Esophagus (tissue), 2 donors: ENCODE results near the gene PTPA. TPM values are rescaled to one million over a fixed set of nuclear protein-coding genes. Genes with fewer than 3 reads are reported as not detected.

Source experiments
- H3K27ac ChIP-seq, 2 donors: one replicate each; pipeline ENCODE4 v1.5.1; 2013; ENCODE audit warnings: low read depth in 2 of 2, mild to moderate bottlenecking in 2 of 2, inconsistent platforms in 1 of 2, low read length in 1 of 2, moderate library complexity in 1 of 2
- H3K27me3 ChIP-seq, 2 donors: one replicate each; pipeline ENCODE4 v1.6.1; 2013; ENCODE audit warnings: low read length in 2 of 2, control low read depth in 1 of 2, mild to moderate bottlenecking in 1 of 2; ENCODE audit not compliant: insufficient read depth in 2 of 2, control insufficient read depth in 1 of 2
- H3K36me3 ChIP-seq, 2 donors: one replicate each; pipeline ENCODE4 v1.6.1; 2013; ENCODE audit warnings: low read length in 1 of 2; ENCODE audit not compliant: control insufficient read depth in 2 of 2, insufficient read depth in 2 of 2
- H3K4me1 ChIP-seq, 2 donors: one replicate each; pipeline ENCODE4 v1.6.1; 2013; ENCODE audit warnings: low read length in 1 of 2; ENCODE audit not compliant: control insufficient read depth in 2 of 2, insufficient read depth in 2 of 2
- H3K4me3 ChIP-seq, 2 donors: one replicate each; pipeline ENCODE4 v1.5.1; 2013; ENCODE audit warnings: low read length in 2 of 2, mild to moderate bottlenecking in 2 of 2, low read depth in 1 of 2, moderate library complexity in 1 of 2
- H3K9me3 ChIP-seq, 2 donors: one replicate each; pipeline ENCODE4 v1.6.1; 2013; ENCODE audit warnings: mild to moderate bottlenecking in 2 of 2, low read depth in 1 of 2, low read length in 1 of 2, moderate library complexity in 1 of 2; ENCODE audit not compliant: control insufficient read depth in 2 of 2, insufficient read depth in 1 of 2
- WGBS, 2 donors: extraction: QIAGEN DNeasy Blood & Tissue Kit; methylation state at CpG; one replicate each; pipeline ENCODE4 v1.1.7; 2013; 5-methylcytosine and 5-hydroxymethylcytosine counted together
- polyA plus RNA-seq, 2 donors: library from polyadenylated mRNA; stranded (reverse); fragments of 200-250 nt; gene quantifications; one replicate each; pipeline ENCODE4 v1.2.3, GENCODE V29; 2013
- donor health status: healthy with polysubstance abuse.
- donor health status: Bipolar disorder and iron deficiency.

Gene PTPA
- polyA plus RNA-seq, 2 donors: 80.0 to 126 TPM

- peaks cover 13 to 24% of the 10 kb centered on the region in 2 donors for H3K4me1 ChIP-seq
- H3K27ac ChIP-seq: peak overlapping the region; percentile 99 to 100
- no peaks in the 10 kb centered on the region for H3K27me3 ChIP-seq
- WGBS, 2 donors: 2% methylated on average over 13 of the region's 13 CpGs
- H3K4me3 ChIP-seq: peak overlapping the region; percentile 40 to 44
- H3K36me3 ChIP-seq: peaks cover 2 to 34% of the 10 kb centered on the region in 2 donors
- H3K9me3 ChIP-seq: no peaks in the 10 kb centered on the region
Measured at GRCh38 chr9:129139233-129139992, 28.2 kb downstream of the PTPA start.

- peak overlapping the region; percentile 99 to 100 for H3K27ac ChIP-seq
- peaks cover 2 to 30% of the 10 kb centered on the region in 2 donors for H3K36me3 ChIP-seq
- no peaks in the 10 kb centered on the region for H3K27me3 ChIP-seq
- 0 to 1% methylated on average over 11 of the region's 11 CpGs for WGBS, 2 donors
- H3K4me1 ChIP-seq: peaks cover 13 to 24% of the 10 kb centered on the region in 2 donors
- peak overlapping the region; percentile 40 to 44 for H3K4me3 ChIP-seq
- H3K9me3 ChIP-seq: no peaks in the 10 kb centered on the region
Measured at GRCh38 chr9:129139993-129140396, 28.8 kb downstream of the PTPA start.

- peak overlapping the region; percentile 40 to 44 for H3K4me3 ChIP-seq
- WGBS, 2 donors: 7 to 13% methylated on average over 8 of the region's 8 CpGs
- no peaks in the 10 kb centered on the region for H3K9me3 ChIP-seq
- peak overlapping the region; percentile 99 to 100 for H3K27ac ChIP-seq
- peaks cover 2 to 32% of the 10 kb centered on the region in 2 donors for H3K36me3 ChIP-seq
- no peaks in the 10 kb centered on the region for H3K27me3 ChIP-seq
- H3K4me1 ChIP-seq: peaks cover 12 to 24% of the 10 kb centered on the region in 2 donors
Measured at GRCh38 chr9:129140397-129141065, 29.3 kb downstream of the PTPA start.

GRCh38 chr9:129141066-129142041 is 30.1 kb downstream of the PTPA start:
- peaks cover 2 to 30% of the 10 kb centered on the region in 2 donors for H3K36me3 ChIP-seq
- H3K27me3 ChIP-seq: no peaks in the 10 kb centered on the region
- H3K27ac ChIP-seq: peak overlapping the region; percentile 99 to 100
- H3K4me1 ChIP-seq: peaks cover 11 to 24% of the 10 kb centered on the region in 2 donors
- H3K4me3 ChIP-seq: peak overlapping the region in 1 of 2 donors; percentile 40
- 18 to 20% methylated on average over 11 to 13 of the region's 13 CpGs for WGBS, 2 donors
- no peaks in the 10 kb centered on the region for H3K9me3 ChIP-seq

- Histone ChIP-seq H3K36me3 (peaks cover 0 to 27% of the 10 kb centered on the region in 2 donors), H3K4me3 (no peak overlapping the region), H3K4me1 (peaks cover 11 to 33% of the 10 kb centered on the region in 2 donors), H3K9me3 (no peaks in the 10 kb centered on the region), H3K27me3 (no peaks in the 10 kb centered on the region), H3K27ac (peak overlapping the region; percentile 99 to 100)
- 54 to 67% methylated on average over 15 of the region's 15 CpGs for WGBS, 2 donors
Measured at GRCh38 chr9:129142138-129142935, 31.1 kb downstream of the PTPA start.

GRCh38 chr9:129143031-129143927 is 32.1 kb downstream of the PTPA start:
- H3K9me3 ChIP-seq: no peaks in the 10 kb centered on the region
- peaks cover 0 to 30% of the 10 kb centered on the region in 2 donors for H3K36me3 ChIP-seq
- no peaks in the 10 kb centered on the region for H3K27me3 ChIP-seq
- peak overlapping the region; percentile 99 to 100 for H3K27ac ChIP-seq
- no peak overlapping the region for H3K4me3 ChIP-seq
- WGBS, 2 donors: 43 to 46% methylated on average over 14 of the region's 14 CpGs
- peaks cover 11 to 33% of the 10 kb centered on the region in 2 donors for H3K4me1 ChIP-seq

- no peaks in the 10 kb centered on the region for H3K27me3 ChIP-seq
- H3K4me1 ChIP-seq: peaks cover 11 to 31% of the 10 kb centered on the region in 2 donors
- H3K9me3 ChIP-seq: no peaks in the 10 kb centered on the region
- no peak overlapping the region for H3K4me3 ChIP-seq
- 69 to 74% methylated on average over 2 of the region's 2 CpGs for WGBS, 2 donors
- peaks cover 3 to 41% of the 10 kb centered on the region in 2 donors for H3K36me3 ChIP-seq
- peak overlapping the region; percentile 75 to 80 for H3K27ac ChIP-seq
Measured at GRCh38 chr9:129145316-129145715, 34.1 kb downstream of the PTPA start.

GRCh38 chr9:129145841-129146292 is 34.7 kb downstream of the PTPA start:
- peaks cover 3 to 44% of the 10 kb centered on the region in 2 donors for H3K36me3 ChIP-seq
- H3K9me3 ChIP-seq: no peaks in the 10 kb centered on the region
- no peak overlapping the region for H3K4me3 ChIP-seq
- 63 to 70% methylated on average over 6 to 7 of the region's 7 CpGs for WGBS, 2 donors
- H3K4me1 ChIP-seq: peaks cover 8 to 28% of the 10 kb centered on the region in 2 donors
- H3K27ac ChIP-seq: peak overlapping the region; percentile 75 to 80
- H3K27me3 ChIP-seq: no peaks in the 10 kb centered on the region
